H9 (cell line): ENCODE data around the gene JAK2. TPM values are rescaled to one million over a fixed set of nuclear protein-coding genes. Genes with fewer than 3 reads are reported as not detected.
"Not testable (repeated sequence)": the region's sequence is repeated elsewhere in the genome, so short reads cannot be mapped to it uniquely, and the experiment has no call there.

Experiments
- DNase-seq: peaks from one replicate; pipeline ENCODE4 v3.0.0-alpha.2; 2017
- H2AFZ ChIP-seq: one replicate; pipeline ENCODE4 v1.6.1; 2013; ENCODE audit warnings: mild to moderate bottlenecking, low read length, control low read depth, moderate library complexity
- H2AK5ac ChIP-seq: 2 replicates; pipeline ENCODE4 v1.6.1; 2013; ENCODE audit warnings: low read length, control low read depth, mixed read lengths; ENCODE audit not compliant: insufficient read length
- H2BK120ac ChIP-seq: one replicate; pipeline ENCODE4 v1.6.1; 2013; ENCODE audit warnings: low read depth, mild to moderate bottlenecking, low read length, control low read depth, inconsistent platforms; ENCODE audit not compliant: poor library complexity, severe bottlenecking
- H2BK12ac ChIP-seq: 2 replicates; pipeline ENCODE4 v1.6.1; 2013; ENCODE audit warnings: low read length, control low read depth, mixed read lengths, low read depth; ENCODE audit not compliant: insufficient read length
- H2BK15ac ChIP-seq: 2 replicates; pipeline ENCODE4 v1.6.1; 2013; ENCODE audit warnings: low read depth, low read length, control low read depth
- H2BK20ac ChIP-seq: one replicate; pipeline ENCODE4 v1.6.1; 2013; ENCODE audit warnings: low read depth, mild to moderate bottlenecking, low read length, control low read depth, inconsistent platforms; ENCODE audit not compliant: poor library complexity, severe bottlenecking
- H2BK5ac ChIP-seq: 2 replicates; pipeline ENCODE4 v1.6.1; 2013; ENCODE audit warnings: low read length, control low read depth, mixed read lengths; ENCODE audit not compliant: insufficient read length
- H3K14ac ChIP-seq: 2 replicates; pipeline ENCODE4 v1.6.1; 2013; ENCODE audit warnings: low read length, control low read depth; ENCODE audit not compliant: insufficient read depth
- H3K18ac ChIP-seq: 2 replicates; pipeline ENCODE4 v1.6.1; 2013; ENCODE audit warnings: low read depth, mild to moderate bottlenecking, mixed read lengths, low read length, control low read depth; ENCODE audit not compliant: insufficient read length
- H3K23ac ChIP-seq: 2 replicates; pipeline ENCODE4 v1.6.1; 2013; ENCODE audit warnings: low read length, control low read depth, mixed read lengths, low read depth; ENCODE audit not compliant: insufficient read length
- H3K23me2 ChIP-seq: 2 replicates; pipeline ENCODE4 v1.6.1; 2013; ENCODE audit warnings: low read depth, mild to moderate bottlenecking, mixed read lengths, low read length, control low read depth; ENCODE audit not compliant: insufficient read length, poor library complexity, severe bottlenecking
- H3K27ac ChIP-seq: 2 replicates; pipeline ENCODE4 v1.5.1; 2013; ENCODE audit warnings: low read length, control low read depth, mixed read lengths, low read depth; ENCODE audit not compliant: insufficient read length
- H3K27me3 ChIP-seq: 2 replicates; pipeline ENCODE4 v1.6.1; 2013; ENCODE audit warnings: low read length, control low read depth, inconsistent platforms; ENCODE audit not compliant: insufficient read depth
- H3K4ac ChIP-seq: 2 replicates; pipeline ENCODE4 v1.6.1; 2013; ENCODE audit warnings: low read depth, mild to moderate bottlenecking, control low read depth, inconsistent platforms, low read length, moderate library complexity
- H3K4me1 ChIP-seq: 2 replicates; pipeline ENCODE4 v1.6.1; 2013; ENCODE audit warnings: low read length, control low read depth, inconsistent platforms; ENCODE audit not compliant: insufficient read depth
- H3K4me2 ChIP-seq: 2 replicates; pipeline ENCODE4 v1.6.1; 2013; ENCODE audit warnings: low read length, control low read depth, mixed read lengths; ENCODE audit not compliant: insufficient read length, insufficient read depth
- H3K56ac ChIP-seq: 2 replicates; pipeline ENCODE4 v1.6.1; 2013; ENCODE audit warnings: low read depth, mild to moderate bottlenecking, mixed read lengths, low read length, control low read depth; ENCODE audit not compliant: insufficient read length
- H3K79me1 ChIP-seq: 2 replicates; pipeline ENCODE4 v1.6.1; 2013; ENCODE audit warnings: low read depth, mild to moderate bottlenecking, moderate library complexity, low read length, control low read depth, inconsistent platforms; ENCODE audit not compliant: insufficient read depth, poor library complexity, severe bottlenecking
- H3K79me2 ChIP-seq: 2 replicates; pipeline ENCODE4 v1.6.1; 2013; ENCODE audit warnings: low read length, control low read depth, inconsistent platforms; ENCODE audit not compliant: insufficient read depth
- H3K9ac ChIP-seq: 2 replicates; pipeline ENCODE4 v1.6.1; 2013; ENCODE audit warnings: low read length, control low read depth, mixed read lengths; ENCODE audit not compliant: insufficient read length; ENCODE audit errors: extremely low read depth
- H3K9me3 ChIP-seq: one replicate; pipeline ENCODE4 v1.6.1; 2013; ENCODE audit warnings: low read depth, low read length, inconsistent platforms; ENCODE audit not compliant: control insufficient read depth
- H3T11ph ChIP-seq: one replicate; pipeline ENCODE4 v1.6.1; 2013; ENCODE audit warnings: mild to moderate bottlenecking, low read length, control low read depth, inconsistent platforms
- H4K20me1 ChIP-seq: one replicate; pipeline ENCODE4 v1.6.1; 2013; ENCODE audit not compliant: control insufficient read depth, insufficient read length, insufficient read depth
- H4K5ac ChIP-seq: 2 replicates; pipeline ENCODE4 v1.6.1; 2013; ENCODE audit warnings: low read depth, mild to moderate bottlenecking, mixed read lengths, low read length, control low read depth; ENCODE audit not compliant: insufficient read length
- H4K8ac ChIP-seq: replicated peaks from 2 replicates; pipeline ENCODE4 v1.6.1; 2013; ENCODE audit warnings: low read length, control low read depth, mixed read lengths, low read depth; ENCODE audit not compliant: insufficient read length
- H4K91ac ChIP-seq: 2 replicates; pipeline ENCODE4 v1.6.1; 2013; ENCODE audit warnings: low read depth, mild to moderate bottlenecking, moderate library complexity, mixed read lengths, low read length, control low read depth; ENCODE audit not compliant: insufficient read length
- H3K27ac Mint-ChIP-seq, 3 experiments: 2 replicates in 2 of 3; 3 replicates in 1 of 3; pipeline ENCODE4 v1.8.0; 2020 to 2021; ENCODE audit warnings: mixed read lengths in 3 of 3, mild to moderate bottlenecking in 1 of 3, moderate library complexity in 1 of 3
- H3K27me3 Mint-ChIP-seq: 2 replicates; pipeline ENCODE4 v1.8.0; 2021; ENCODE audit warnings: low read depth, mild to moderate bottlenecking, moderate library complexity, mixed read lengths
- H3K36me3 Mint-ChIP-seq, 3 experiments: 2 replicates in 2 of 3; 3 replicates in 1 of 3; pipeline ENCODE4 v1.8.0; 2020 to 2021; ENCODE audit warnings: low read depth in 3 of 3, mixed read lengths in 3 of 3; ENCODE audit not compliant: insufficient read depth in 1 of 3
- H3K4me1 Mint-ChIP-seq, 2 experiments: 2 replicates each; pipeline ENCODE4 v1.8.0; 2020; ENCODE audit warnings: mixed read lengths in 2 of 2
- H3K4me3 Mint-ChIP-seq, 2 experiments: 2 replicates in 1 of 2; 3 replicates in 1 of 2; pipeline ENCODE4 v1.8.0; 2020 to 2021; ENCODE audit warnings: mild to moderate bottlenecking in 2 of 2, mixed read lengths in 2 of 2, moderate library complexity in 1 of 2
- H3K9me3 Mint-ChIP-seq, 2 experiments: 2 replicates in 1 of 2; 3 replicates in 1 of 2; pipeline ENCODE4 v1.8.0; 2020; ENCODE audit warnings: mild to moderate bottlenecking in 2 of 2, mixed read lengths in 2 of 2, moderate library complexity in 1 of 2
- CTCF ChIP-seq: fragments of 200-600 bp; sonication (generic); conservative IDR thresholded peaks from 3 replicates; pipeline ENCODE4 v1.8.0; 2021; ENCODE audit warnings: antibody characterized with exemption, mild to moderate bottlenecking
- WGBS: extraction: QIAGEN DNeasy Blood & Tissue Kit; methylation state at CpG from one replicate; pipeline ENCODE4 v1.1.7; 2013; ENCODE audit warnings: missing lambda C conversion rate, low lambda C conversion rate, mixed read lengths; ENCODE audit not compliant: insufficient read length; ENCODE audit errors: extremely low coverage; 5-methylcytosine and 5-hydroxymethylcytosine counted together
- total RNA-seq: library from RNA; stranded (reverse); gene quantifications from 2 replicates; pipeline ENCODE4 v1.2.1, GENCODE V29; 2021

JAK2 gene
- total RNA-seq, 1 experiment from 2014 or later, result 3.4 TPM

GRCh38 chr9:5099466-5099865, 114.4 kb downstream of the JAK2 start:
- Histone ChIP-seq H4K8ac (no peak overlapping the region), H3K23ac (no peak overlapping the region), H3K23me2 (no peaks in the 10 kb centered on the region), H3K27ac (no peak overlapping the region), H3K4me1 (no peaks in the 10 kb centered on the region), H2BK5ac (no peak overlapping the region), H2BK12ac (no peak overlapping the region), H2AK5ac (no peak overlapping the region), H2BK120ac (no peak overlapping the region), H3K9ac (no peak overlapping the region), H2BK20ac (no peak overlapping the region), H3K4ac (no peak overlapping the region), H4K5ac (no peak overlapping the region), H2BK15ac (no peak overlapping the region), H3K4me2 (no peak overlapping the region), H3K79me2 (no peaks in the 10 kb centered on the region), H3K27me3 (no peaks in the 10 kb centered on the region), H4K91ac (no peak overlapping the region), H3K9me3 (no peaks in the 10 kb centered on the region), H3K56ac (no peak overlapping the region), H3K79me1 (no peaks in the 10 kb centered on the region), H3K14ac (no peak overlapping the region), H3K18ac (no peak overlapping the region), H4K20me1 (no peaks in the 10 kb centered on the region), H3T11ph (no peak overlapping the region), H2AFZ (no peak overlapping the region)
- WGBS, result 100% methylated on average over 1 of the region's 3 CpGs
- Mint-ChIP-seq H3K4me1 (no peaks in the 10 kb centered on the region), H3K4me3 (no peak overlapping the region), H3K27ac (no peak overlapping the region), H3K27me3 (no peaks in the 10 kb centered on the region), H3K36me3 (peaks cover 13 to 21% (median 20%) of the 10 kb centered on the region in 3 experiments), H3K9me3 (peaks cover 9 to 15% of the 10 kb centered on the region in 2 experiments; a peak in 3 of 5 replicates)
- no peak for TF ChIP-seq CTCF
- no peak for DNase-seq

GRCh38 chr9:5101127-5101526, 116.1 kb downstream of the JAK2 start:
- not testable (repeated sequence) for H4K20me1 ChIP-seq, H4K5ac ChIP-seq, H3T11ph ChIP-seq, H3K79me2 ChIP-seq, H3K4me2 ChIP-seq, H2BK15ac ChIP-seq, H3K79me1 ChIP-seq, H2BK120ac ChIP-seq, DNase-seq, H3K27ac Mint-ChIP-seq, H3K27ac ChIP-seq, H3K27me3 ChIP-seq, H3K4me1 ChIP-seq, H3K56ac ChIP-seq, H3K23ac ChIP-seq, H4K8ac ChIP-seq, H4K91ac ChIP-seq, H3K9ac ChIP-seq, H3K4me3 Mint-ChIP-seq, H3K4ac ChIP-seq, H3K23me2 ChIP-seq, H3K9me3 ChIP-seq, H2BK5ac ChIP-seq, H3K18ac ChIP-seq, H2BK20ac ChIP-seq, H2AK5ac ChIP-seq, H2AFZ ChIP-seq, H3K27me3 Mint-ChIP-seq, H2BK12ac ChIP-seq, H3K14ac ChIP-seq, H3K4me1 Mint-ChIP-seq
- Mint-ChIP-seq H3K9me3 (peaks cover 15 to 29% of the 10 kb centered on the region in 2 experiments; a peak in 4 of 5 replicates), H3K36me3 (peaks cover 13 to 21% (median 20%) of the 10 kb centered on the region in 3 experiments)
- WGBS, result no CpG with 5 or more reads among the region's 7 CpGs
